HFFc6 (cell line): ENCODE results near the gene C19orf12. TPM values are rescaled to one million over a fixed set of nuclear protein-coding genes. Genes with fewer than 3 reads are reported as not detected.

Experiments
- DNase-seq: peaks from one replicate; pipeline ENCODE4 v3.0.0-alpha.2; 2018
- H3K27ac Mint-ChIP-seq: 2 replicates; pipeline ENCODE4 v1.8.0; 2020; ENCODE audit warnings: mild to moderate bottlenecking, mixed read lengths
- H3K27me3 Mint-ChIP-seq: 2 replicates; pipeline ENCODE4 v1.8.0; 2021; ENCODE audit warnings: mild to moderate bottlenecking, moderate library complexity, mixed read lengths; ENCODE audit not compliant: insufficient read depth
- H3K36me3 Mint-ChIP-seq: 2 replicates; pipeline ENCODE4 v1.8.0; 2021; ENCODE audit warnings: low read depth, mixed read lengths
- H3K4me1 Mint-ChIP-seq: 2 replicates; pipeline ENCODE4 v1.8.0; 2020; ENCODE audit warnings: low read depth, mixed read lengths
- H3K4me3 Mint-ChIP-seq: 2 replicates; pipeline ENCODE4 v1.8.0; 2020; ENCODE audit warnings: mild to moderate bottlenecking, moderate library complexity, mixed read lengths
- H3K9me3 Mint-ChIP-seq: 2 replicates; pipeline ENCODE4 v1.8.0; 2020; ENCODE audit warnings: mild to moderate bottlenecking, mixed read lengths
- long read RNA-seq: library from polyadenylated mRNA; unstranded; transcript quantifications from one replicate; pipeline ENCODE4 v2.0.0, GENCODE V29; 2019
- total RNA-seq, 6 experiments: library from RNA; stranded (reverse); fragmentation: NEBNext Ultra II Directional; extraction: Animal tissue kit (Norgen Biotek cat#: 25700); gene quantifications; 2 replicates in 1 of 6; 3 replicates in 5 of 6; pipeline ENCODE4 v1.2.3, GENCODE V29; 2021
- TF ChIP-seq, protein P1 (sequence below): fragments of 200-600 bp; sonication (generic); IDR thresholded peaks from 2 replicates; pipeline ENCODE4 v1.5.0; 2021; ENCODE audit warnings: antibody characterized with exemption, mild to moderate bottlenecking

Gene C19orf12
- 10 to 100 TPM; 23.3 to 32.7 (median 24.7) TPM for total RNA-seq
- long read RNA-seq, full-length matches to known transcripts: 25 of 31 reads
- long read RNA-seq, partial matches to known transcripts: 0 of 31 reads
- long read RNA-seq, other reads (novel, unspliced or antisense): 6 of 31 reads

DNA sequence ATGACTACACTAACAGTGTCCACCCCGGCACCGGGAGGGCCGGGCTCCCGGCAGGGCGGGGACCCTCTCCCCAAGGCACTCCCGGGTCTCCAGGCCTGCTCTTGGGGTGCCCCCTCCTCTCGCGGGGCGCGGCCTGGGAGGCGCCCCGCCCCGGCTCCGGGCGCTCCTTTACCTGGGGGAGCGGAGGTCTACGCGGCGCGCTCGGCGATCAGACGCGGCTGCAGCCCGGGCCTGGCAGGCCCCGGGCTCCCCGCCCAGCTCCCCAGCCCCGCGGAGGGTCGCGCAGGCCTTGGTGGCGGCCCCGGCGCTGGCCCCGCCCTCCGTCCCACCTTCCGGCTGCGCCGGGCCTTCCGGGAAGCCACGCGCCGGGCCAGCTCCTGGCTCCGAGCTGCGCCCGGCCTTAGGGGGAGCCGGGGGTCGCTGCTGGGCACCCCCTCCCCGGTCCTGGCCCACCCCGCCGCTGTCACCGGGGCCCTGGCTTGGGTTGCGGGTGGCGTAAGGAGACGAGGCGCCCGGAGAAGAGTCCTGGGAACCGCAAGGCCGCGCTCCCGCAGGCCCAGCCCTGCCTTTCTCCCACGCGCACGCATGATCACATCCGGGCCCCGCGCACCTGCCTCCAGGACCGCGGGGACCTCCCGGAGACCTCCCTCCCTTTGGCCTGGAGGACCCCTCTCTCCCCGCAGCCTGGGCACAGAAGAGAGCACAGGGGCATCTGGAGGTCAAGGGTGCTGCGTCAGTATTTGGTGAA lies at the start of gene C19orf12:
Gene C19orf12 (minus strand): TSS at position 309 of the 748 bp plus-strand sequence. CDS start 6,848 bp downstream, outside the sequence.
- no peak for DNase-seq
- H3K27me3 Mint-ChIP-seq: peaks cover 4% of the 10 kb centered on the region
- peak within 1 kb of the TSS; percentile 96 for H3K27ac Mint-ChIP-seq
- no peaks in the 10 kb centered on the region for H3K9me3 Mint-ChIP-seq
- peaks cover 36% of the 10 kb centered on the region for H3K4me1 Mint-ChIP-seq
- H3K36me3 Mint-ChIP-seq: no peaks in the 10 kb centered on the region
- TF ChIP-seq, protein P1, sequence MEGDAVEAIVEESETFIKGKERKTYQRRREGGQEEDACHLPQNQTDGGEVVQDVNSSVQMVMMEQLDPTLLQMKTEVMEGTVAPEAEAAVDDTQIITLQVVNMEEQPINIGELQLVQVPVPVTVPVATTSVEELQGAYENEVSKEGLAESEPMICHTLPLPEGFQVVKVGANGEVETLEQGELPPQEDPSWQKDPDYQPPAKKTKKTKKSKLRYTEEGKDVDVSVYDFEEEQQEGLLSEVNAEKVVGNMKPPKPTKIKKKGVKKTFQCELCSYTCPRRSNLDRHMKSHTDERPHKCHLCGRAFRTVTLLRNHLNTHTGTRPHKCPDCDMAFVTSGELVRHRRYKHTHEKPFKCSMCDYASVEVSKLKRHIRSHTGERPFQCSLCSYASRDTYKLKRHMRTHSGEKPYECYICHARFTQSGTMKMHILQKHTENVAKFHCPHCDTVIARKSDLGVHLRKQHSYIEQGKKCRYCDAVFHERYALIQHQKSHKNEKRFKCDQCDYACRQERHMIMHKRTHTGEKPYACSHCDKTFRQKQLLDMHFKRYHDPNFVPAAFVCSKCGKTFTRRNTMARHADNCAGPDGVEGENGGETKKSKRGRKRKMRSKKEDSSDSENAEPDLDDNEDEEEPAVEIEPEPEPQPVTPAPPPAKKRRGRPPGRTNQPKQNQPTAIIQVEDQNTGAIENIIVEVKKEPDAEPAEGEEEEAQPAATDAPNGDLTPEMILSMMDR: no peak
- peak within 1 kb of the TSS; percentile 93 for H3K4me3 Mint-ChIP-seq

DNA sequence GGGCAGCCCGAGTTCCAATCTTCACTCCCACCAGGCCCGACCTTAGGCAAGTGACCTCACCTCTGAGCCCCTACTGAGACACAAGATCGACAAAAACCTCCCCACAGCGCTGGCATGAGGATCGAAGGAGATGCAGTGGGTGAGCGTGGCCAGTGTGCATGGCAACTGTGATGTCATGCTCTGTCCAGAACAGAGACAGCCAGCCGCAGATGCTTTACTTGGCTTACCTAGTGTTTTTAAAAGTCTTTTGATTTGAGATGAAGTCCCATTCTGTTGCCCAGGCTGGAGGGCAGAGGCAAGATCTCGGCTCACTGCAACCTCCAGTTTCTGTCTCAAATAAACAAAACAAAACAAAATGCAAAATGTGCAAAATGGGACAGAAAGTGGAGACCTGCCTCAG lies 49.3 kb upstream of the C19orf12 start:
- H3K4me1 Mint-ChIP-seq: no peaks in the 10 kb centered on the region
- H3K27me3 Mint-ChIP-seq: peaks cover 47% of the 10 kb centered on the region
- no peaks in the 10 kb centered on the region for H3K36me3 Mint-ChIP-seq
- no peak for DNase-seq
- H3K27ac Mint-ChIP-seq: no peak overlapping the region
- TF ChIP-seq, protein P1: no peak
- H3K4me3 Mint-ChIP-seq: no peak overlapping the region
- no peaks in the 10 kb centered on the region for H3K9me3 Mint-ChIP-seq

DNA sequence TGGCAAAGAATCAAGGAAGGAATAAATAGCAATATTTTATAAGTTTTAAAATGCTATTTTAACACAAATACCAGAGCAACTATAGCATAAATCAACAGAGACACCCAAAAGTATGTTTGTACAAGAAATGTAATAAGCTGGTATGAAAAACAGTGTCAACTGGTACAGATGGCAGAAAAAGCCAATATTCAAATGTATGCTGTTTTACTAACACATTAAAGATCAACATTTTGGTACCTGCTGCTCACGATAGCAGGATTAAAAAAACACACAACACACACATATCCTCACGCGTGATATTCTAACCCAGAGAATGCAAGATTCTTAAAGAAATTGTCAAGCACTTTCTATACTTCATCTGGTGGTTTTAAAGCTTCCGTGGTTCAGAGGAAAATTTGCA lies 48.1 kb upstream of the C19orf12 start:
- no peak overlapping the region for H3K4me3 Mint-ChIP-seq
- H3K4me1 Mint-ChIP-seq: no peaks in the 10 kb centered on the region
- no peak overlapping the region for H3K27ac Mint-ChIP-seq
- H3K27me3 Mint-ChIP-seq: peaks cover 43% of the 10 kb centered on the region
- TF ChIP-seq, protein P1: no peak
- H3K9me3 Mint-ChIP-seq: no peaks in the 10 kb centered on the region
- no peaks in the 10 kb centered on the region for H3K36me3 Mint-ChIP-seq
- DNase-seq: no peak

DNA sequence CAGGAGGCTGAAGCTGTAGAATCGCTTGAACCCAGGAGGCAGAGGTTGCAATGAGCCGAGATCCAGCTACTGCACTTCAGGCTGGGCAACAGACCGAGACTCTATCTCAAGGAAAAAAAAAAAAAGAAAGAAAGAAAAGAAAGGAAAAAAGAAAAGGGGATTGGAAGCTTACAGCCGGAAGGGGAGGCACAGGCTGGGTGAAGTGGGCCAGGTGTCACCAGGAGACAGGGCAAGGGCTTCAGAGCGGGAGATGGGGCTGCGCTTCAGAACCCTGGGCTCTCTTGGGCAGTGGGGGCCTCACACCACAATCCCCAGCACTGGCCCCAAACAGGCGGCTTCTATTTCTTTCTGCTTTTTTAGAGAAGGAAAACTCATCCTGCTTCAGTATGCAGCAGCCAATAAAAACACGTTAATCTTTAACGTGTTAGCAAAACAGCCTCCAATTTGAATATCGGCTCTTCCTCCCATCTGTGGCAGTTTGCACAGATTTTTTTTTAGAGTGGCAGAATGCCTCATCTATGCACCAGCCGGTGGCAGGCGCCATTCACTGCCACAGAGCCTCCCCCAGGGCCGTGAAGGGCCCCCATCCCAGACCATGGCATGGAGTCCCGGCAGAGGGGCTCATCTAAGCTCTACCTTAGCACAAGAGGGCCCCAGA lies 46.6 kb upstream of the C19orf12 start:
- TF ChIP-seq, protein P1: no peak
- Mint-ChIP-seq H3K4me3 (no peak overlapping the region), H3K9me3 (no peaks in the 10 kb centered on the region), H3K36me3 (no peaks in the 10 kb centered on the region), H3K27ac (no peak overlapping the region), H3K4me1 (no peaks in the 10 kb centered on the region), H3K27me3 (peaks cover 35% of the 10 kb centered on the region)
- DNase-seq: no peak

DNA sequence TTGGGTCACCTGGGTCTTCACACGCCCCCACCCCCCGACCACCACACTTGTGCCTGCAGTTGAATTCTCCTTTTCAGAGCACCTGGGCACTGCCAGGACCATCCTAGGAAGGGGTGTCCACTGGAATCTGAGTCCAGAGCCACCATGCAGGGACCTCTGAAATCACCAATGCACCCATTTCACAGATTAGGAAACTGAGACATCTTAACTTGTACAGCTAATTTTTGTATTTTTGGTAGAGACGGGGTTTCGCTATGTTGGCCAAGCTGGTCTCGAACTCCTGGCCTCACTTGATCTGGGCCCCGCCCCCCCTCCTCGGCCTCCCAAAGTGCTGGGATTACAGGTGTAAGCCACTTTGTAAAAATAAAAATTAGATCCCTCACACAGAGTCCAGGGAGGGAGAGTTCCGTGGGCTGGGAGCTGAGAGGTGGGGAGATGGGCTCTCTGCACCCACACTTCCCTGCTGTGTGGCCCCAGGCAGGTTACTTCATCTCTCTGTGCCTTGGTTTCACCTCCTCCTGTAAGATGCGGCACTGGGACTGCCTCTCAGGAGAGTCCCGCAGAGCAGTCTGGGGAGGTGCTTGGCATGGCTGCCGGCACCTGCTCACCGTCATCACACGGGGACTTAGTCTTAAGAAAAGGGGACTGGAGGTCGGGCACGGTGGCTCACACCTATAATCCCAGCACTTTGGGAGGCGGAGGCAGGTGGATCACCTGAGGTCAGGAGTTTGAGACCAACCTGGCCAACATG lies 45.9 kb upstream of the C19orf12 start:
- H3K36me3 Mint-ChIP-seq: no peaks in the 10 kb centered on the region
- peaks cover 36% of the 10 kb centered on the region for H3K27me3 Mint-ChIP-seq
- no peaks in the 10 kb centered on the region for H3K4me1 Mint-ChIP-seq
- TF ChIP-seq, protein P1: no peak
- no peaks in the 10 kb centered on the region for H3K9me3 Mint-ChIP-seq
- no peak for DNase-seq
- H3K27ac Mint-ChIP-seq: no peak overlapping the region
- no peak overlapping the region for H3K4me3 Mint-ChIP-seq
